Activated T-cell treated with anti-CD3 and anti-CD28 coated beads, Interleukin-2, amount 50 U/mL, for 24 hours (primary cell): Measurements from ENCODE around the gene ADD2.
"Not testable (repeated sequence)": the region's sequence is repeated elsewhere in the genome, so short reads cannot be mapped to it uniquely, and the experiment has no call there.

Source experiments
- DNase-seq: peaks from one replicate; pipeline ENCODE4 v3.0.0-alpha.2; 2020
- H3K27ac Mint-ChIP-seq: 2 replicates; pipeline ENCODE4 v1.8.0; 2020; ENCODE audit warnings: mild to moderate bottlenecking, mixed read lengths
- H3K27me3 Mint-ChIP-seq: 2 replicates; pipeline ENCODE4 v1.8.0; 2020; ENCODE audit warnings: mixed read lengths
- H3K36me3 Mint-ChIP-seq: 2 replicates; pipeline ENCODE4 v1.8.0; 2020; ENCODE audit warnings: low read depth, mixed read lengths
- H3K4me1 Mint-ChIP-seq: 2 replicates; pipeline ENCODE4 v1.8.0; 2020; ENCODE audit warnings: low read depth, mixed read lengths
- H3K4me3 Mint-ChIP-seq: 2 replicates; pipeline ENCODE4 v1.8.0; 2020; ENCODE audit warnings: mild to moderate bottlenecking, moderate library complexity, mixed read lengths
- H3K9me3 Mint-ChIP-seq: 2 replicates; pipeline ENCODE4 v1.8.0; 2020; ENCODE audit warnings: mixed read lengths

The ADD2 gene

GRCh38 chr2:70656421-70657010 is 111.5 kb downstream of the ADD2 start:
- DNase-seq = peak; percentile 44
- Mint-ChIP-seq H3K9me3 (no peaks in the 10 kb centered on the region), H3K4me3 (no peak overlapping the region), H3K36me3 (no peaks in the 10 kb centered on the region), H3K27me3 (peaks cover 10% of the 10 kb centered on the region), H3K27ac (peak overlapping the region; percentile 73), H3K4me1 (peaks cover 33% of the 10 kb centered on the region)

- H3K9me3 Mint-ChIP-seq = no peaks in the 10 kb centered on the region
- H3K27ac Mint-ChIP-seq = peak overlapping the region; percentile 44
- peaks cover 10% of the 10 kb centered on the region for H3K27me3 Mint-ChIP-seq
These were observed 112.2 kb downstream of the ADD2 start for GRCh38 chr2:70655786-70656185.

GRCh38 chr2:70655211-70655610 is 112.8 kb downstream of the ADD2 start:
- not testable (repeated sequence) for H3K9me3 Mint-ChIP-seq, H3K4me3 Mint-ChIP-seq, H3K36me3 Mint-ChIP-seq
- Mint-ChIP-seq H3K4me1 (peaks cover 33% of the 10 kb centered on the region), H3K27ac (peak overlapping the region; percentile 44), H3K27me3 (peaks cover 10% of the 10 kb centered on the region)
- peak; percentile 46 for DNase-seq

More at GRCh38 chr2:70655786-70656185, 112.2 kb downstream of the ADD2 start:
- Mint-ChIP-seq H3K36me3 (no peaks in the 10 kb centered on the region), H3K4me1 (peaks cover 33% of the 10 kb centered on the region), H3K4me3 (no peak overlapping the region)
- no peak for DNase-seq

GRCh38 chr2:70651727-70652126 is 116.3 kb downstream of the ADD2 start:
- Mint-ChIP-seq H3K9me3 (no peaks in the 10 kb centered on the region), H3K36me3 (no peaks in the 10 kb centered on the region), H3K4me3 (no peak overlapping the region), H3K4me1 (peaks cover 17% of the 10 kb centered on the region), H3K27ac (no peak overlapping the region), H3K27me3 (peaks cover 10% of the 10 kb centered on the region)
- DNase-seq = no peak

- Mint-ChIP-seq H3K27ac (no peak overlapping the region), H3K36me3 (no peaks in the 10 kb centered on the region), H3K27me3 (peaks cover 7% of the 10 kb centered on the region)
These were observed 117.0 kb downstream of the ADD2 start for GRCh38 chr2:70651014-70651413.

GRCh38 chr2:70648961-70649360 is 119.0 kb downstream of the ADD2 start:
- Mint-ChIP-seq H3K4me3 (no peak overlapping the region), H3K9me3 (no peaks in the 10 kb centered on the region), H3K36me3 (no peaks in the 10 kb centered on the region), H3K27ac (no peak overlapping the region), H3K4me1 (no peaks in the 10 kb centered on the region), H3K27me3 (peaks cover 4% of the 10 kb centered on the region)
- no peak for DNase-seq

More at GRCh38 chr2:70651014-70651413, 117.0 kb downstream of the ADD2 start:
- Mint-ChIP-seq H3K9me3 (no peaks in the 10 kb centered on the region), H3K4me1 (peaks cover 10% of the 10 kb centered on the region), H3K4me3 (no peak overlapping the region)
- no peak for DNase-seq

- Mint-ChIP-seq H3K27ac (no peak overlapping the region), H3K36me3 (no peaks in the 10 kb centered on the region), H3K9me3 (no peaks in the 10 kb centered on the region), H3K4me3 (no peak overlapping the region), H3K27me3 (no peaks in the 10 kb centered on the region), H3K4me1 (no peaks in the 10 kb centered on the region)
- DNase-seq = peak; percentile 82
These were observed 120.0 kb downstream of the ADD2 start for GRCh38 chr2:70647873-70648481.

GRCh38 chr2:70646420-70646818 is 121.6 kb downstream of the ADD2 start:
- Mint-ChIP-seq H3K9me3 (no peaks in the 10 kb centered on the region), H3K27me3 (no peaks in the 10 kb centered on the region), H3K36me3 (no peaks in the 10 kb centered on the region), H3K4me1 (peaks cover 5% of the 10 kb centered on the region), H3K4me3 (no peak overlapping the region), H3K27ac (no peak overlapping the region)
- DNase-seq = no peak

GRCh38 chr2:70645733-70646419 is 122.1 kb downstream of the ADD2 start:
- peaks cover 10% of the 10 kb centered on the region for H3K4me1 Mint-ChIP-seq
- no peaks in the 10 kb centered on the region for H3K27me3 Mint-ChIP-seq
- H3K4me3 Mint-ChIP-seq = no peak overlapping the region
- DNase-seq = no peak
- no peaks in the 10 kb centered on the region for H3K9me3 Mint-ChIP-seq
- no peak overlapping the region for H3K27ac Mint-ChIP-seq
- no peaks in the 10 kb centered on the region for H3K36me3 Mint-ChIP-seq

GRCh38 chr2:70643715-70644114 is 124.3 kb downstream of the ADD2 start:
- H3K27me3 Mint-ChIP-seq = no peaks in the 10 kb centered on the region
- no peak overlapping the region for H3K27ac Mint-ChIP-seq
- no peaks in the 10 kb centered on the region for H3K36me3 Mint-ChIP-seq
- H3K4me1 Mint-ChIP-seq = peaks cover 26% of the 10 kb centered on the region
- H3K4me3 Mint-ChIP-seq = no peak overlapping the region
- no peaks in the 10 kb centered on the region for H3K9me3 Mint-ChIP-seq
- DNase-seq = no peak

GRCh38 chr2:70641263-70641784 is 126.7 kb downstream of the ADD2 start:
- H3K4me1 Mint-ChIP-seq = peaks cover 34% of the 10 kb centered on the region
- no peak overlapping the region for H3K4me3 Mint-ChIP-seq
- H3K36me3 Mint-ChIP-seq = no peaks in the 10 kb centered on the region
- no peak for DNase-seq
- no peaks in the 10 kb centered on the region for H3K9me3 Mint-ChIP-seq
- H3K27me3 Mint-ChIP-seq = no peaks in the 10 kb centered on the region
- no peak overlapping the region for H3K27ac Mint-ChIP-seq

- H3K4me1 Mint-ChIP-seq = peaks cover 34% of the 10 kb centered on the region
These were observed 128.1 kb downstream of the ADD2 start for GRCh38 chr2:70639841-70640436.

GRCh38 chr2:70638561-70638960 is 129.4 kb downstream of the ADD2 start:
- peaks cover 34% of the 10 kb centered on the region for H3K4me1 Mint-ChIP-seq
- H3K27me3 Mint-ChIP-seq = no peaks in the 10 kb centered on the region
- no peaks in the 10 kb centered on the region for H3K36me3 Mint-ChIP-seq
- no peak overlapping the region for H3K4me3 Mint-ChIP-seq
- no peak overlapping the region for H3K27ac Mint-ChIP-seq
- H3K9me3 Mint-ChIP-seq = peaks cover 6% of the 10 kb centered on the region
- no peak for DNase-seq

More at GRCh38 chr2:70639841-70640436, 128.1 kb downstream of the ADD2 start:
- no peak for DNase-seq
- H3K36me3 Mint-ChIP-seq = no peaks in the 10 kb centered on the region
- H3K9me3 Mint-ChIP-seq = no peaks in the 10 kb centered on the region
- no peaks in the 10 kb centered on the region for H3K27me3 Mint-ChIP-seq
- no peak overlapping the region for H3K27ac Mint-ChIP-seq
- no peak overlapping the region for H3K4me3 Mint-ChIP-seq

GRCh38 chr2:70633508-70633907 is 134.5 kb downstream of the ADD2 start:
- Mint-ChIP-seq H3K4me3 (no peak overlapping the region), H3K9me3 (peaks cover 6% of the 10 kb centered on the region), H3K27ac (no peak overlapping the region), H3K4me1 (peaks cover 6% of the 10 kb centered on the region), H3K27me3 (no peaks in the 10 kb centered on the region), H3K36me3 (no peaks in the 10 kb centered on the region)
- no peak for DNase-seq
